Measurements from ENCODE around the gene LSM11.

The LSM11 gene

DNA sequence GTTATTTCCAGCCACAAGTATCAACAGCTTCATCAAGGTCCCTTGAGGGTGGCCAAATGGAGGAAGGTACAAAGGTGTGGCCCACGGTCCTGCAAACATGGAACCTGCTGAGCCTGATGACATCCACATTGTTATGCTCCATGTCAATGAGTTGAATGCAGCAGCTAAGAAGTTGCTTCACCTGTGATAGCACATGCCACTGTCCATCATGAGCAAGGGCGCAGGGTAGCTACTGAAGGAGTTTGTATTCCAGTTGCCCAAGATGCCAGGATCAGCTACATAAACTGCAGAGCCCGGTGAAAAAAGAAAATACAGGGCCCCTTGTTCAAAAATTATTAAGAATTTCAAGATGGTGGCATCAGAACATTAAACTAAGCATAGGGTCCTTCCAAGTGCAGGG, 24.2 kb downstream of the LSM11 start:
- DNase-seq (ENCODE audit: low read depth in 3 of 3): no peak

DNA sequence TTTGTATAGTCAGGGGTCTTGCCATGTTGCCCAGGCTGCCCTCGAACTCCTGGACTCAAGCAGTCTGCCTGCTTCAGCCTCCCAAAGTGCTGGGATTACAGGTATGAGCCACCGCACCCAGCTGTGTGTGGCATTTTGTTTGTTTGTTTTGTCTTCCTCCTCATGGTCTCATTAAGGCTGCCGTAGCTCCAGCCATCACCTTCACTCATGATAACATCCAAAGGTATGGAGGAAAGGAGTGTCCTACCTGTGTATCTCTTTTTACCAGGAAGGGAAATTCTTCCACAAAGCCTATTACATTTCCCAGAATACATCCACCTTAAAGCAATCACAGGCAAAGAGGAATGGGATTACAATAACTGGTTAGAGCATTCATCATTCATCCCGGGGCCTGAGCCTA, 27.2 kb downstream of the LSM11 start:
- DNase-seq (ENCODE audit: low read depth in 3 of 3): no peak

DNA sequence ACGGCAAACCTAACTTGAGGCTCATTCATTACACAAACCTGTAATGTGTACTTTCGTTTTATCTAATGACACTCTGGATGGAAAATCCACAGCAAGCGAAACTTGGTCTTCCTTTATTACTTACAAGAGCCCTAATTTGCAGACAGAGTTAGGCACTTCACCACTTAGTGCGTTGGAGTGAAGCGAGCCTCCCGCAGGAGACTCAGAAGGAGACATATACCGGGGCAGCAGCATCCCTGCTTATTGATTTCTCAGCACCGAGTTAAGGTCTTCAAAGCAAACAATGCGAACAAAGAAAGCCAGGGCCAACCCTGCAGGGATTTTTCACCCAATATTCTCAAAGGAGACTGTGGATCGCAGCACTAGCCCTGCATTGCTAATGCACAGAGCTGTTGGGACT, 28.6 kb downstream of the LSM11 start:
- no peak for DNase-seq (ENCODE audit: low read depth in 3 of 3)

DNA sequence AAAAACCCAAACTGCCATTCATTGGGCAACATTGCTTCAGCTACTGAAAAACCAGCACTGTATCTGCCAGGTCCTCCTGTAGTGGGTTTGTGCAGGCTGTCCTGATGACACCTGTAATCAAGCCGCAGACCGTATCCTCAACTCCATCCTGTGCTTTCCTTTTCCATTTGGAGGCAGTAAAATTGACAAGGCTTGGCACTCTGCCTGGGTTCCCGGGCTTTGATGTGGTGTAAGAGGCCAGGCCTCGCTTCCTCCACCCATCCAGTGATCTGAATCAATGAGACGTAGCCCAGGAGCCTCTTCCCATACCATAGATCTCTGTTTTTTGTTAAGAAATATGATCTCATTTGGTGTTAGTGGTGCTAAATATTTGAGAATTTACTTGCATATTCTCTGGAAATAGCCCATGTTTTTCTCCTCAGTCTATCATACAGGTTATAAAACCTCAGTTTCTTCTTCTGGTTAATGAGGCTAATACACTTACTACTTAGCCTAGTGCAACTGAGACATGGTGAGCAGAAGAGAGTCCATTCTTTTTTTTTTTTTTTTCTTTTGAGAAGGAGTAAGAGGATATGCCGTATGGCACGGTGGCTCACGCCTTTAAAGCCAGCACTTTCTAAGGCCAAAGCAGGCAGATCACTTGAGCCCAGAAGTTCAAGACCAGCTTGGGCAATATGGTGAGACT, 34.8 kb downstream of the LSM11 start:
- no peak for DNase-seq (ENCODE audit: low read depth in 3 of 3)

DNA sequence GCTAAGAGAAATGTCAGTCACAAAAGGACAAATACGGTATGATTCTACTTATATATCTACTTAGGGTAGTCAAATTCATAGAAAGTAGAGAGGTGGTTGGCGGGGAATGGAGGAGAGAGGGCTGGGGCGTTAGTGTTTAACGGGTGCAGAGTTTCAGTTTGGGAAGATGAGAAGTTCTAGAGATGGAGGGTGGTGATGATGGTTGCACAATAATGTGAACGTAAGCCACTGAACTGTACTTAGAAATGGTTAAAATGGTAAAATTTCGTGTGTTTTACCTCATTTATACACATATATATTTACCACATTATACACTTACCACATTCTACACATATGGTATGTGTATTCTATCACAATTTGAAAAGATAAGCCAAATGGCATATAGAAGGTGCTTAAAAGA, 35.7 kb downstream of the LSM11 start:
- no peak for DNase-seq (ENCODE audit: low read depth in 3 of 3)

DNA sequence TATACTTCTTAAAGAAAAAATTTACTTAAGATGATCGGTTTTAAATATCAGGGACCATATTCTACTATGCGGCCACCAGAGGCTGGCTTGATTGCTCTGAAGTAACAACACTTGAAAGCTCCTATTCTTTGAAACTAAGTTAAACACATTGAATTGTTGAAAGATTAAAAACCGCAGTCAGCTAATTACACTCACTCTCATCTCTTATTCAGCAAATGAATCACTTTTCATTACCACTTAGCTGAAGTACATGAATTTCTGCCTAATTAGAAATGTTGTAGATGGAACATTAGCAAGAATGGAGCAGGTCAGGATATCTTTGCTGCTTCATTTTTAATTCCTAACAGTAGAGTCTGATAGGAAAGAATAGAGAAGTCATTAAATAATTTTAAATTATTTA, 42.3 kb downstream of the LSM11 start:
- no peak for DNase-seq (ENCODE audit: low read depth in 3 of 3)

DNA sequence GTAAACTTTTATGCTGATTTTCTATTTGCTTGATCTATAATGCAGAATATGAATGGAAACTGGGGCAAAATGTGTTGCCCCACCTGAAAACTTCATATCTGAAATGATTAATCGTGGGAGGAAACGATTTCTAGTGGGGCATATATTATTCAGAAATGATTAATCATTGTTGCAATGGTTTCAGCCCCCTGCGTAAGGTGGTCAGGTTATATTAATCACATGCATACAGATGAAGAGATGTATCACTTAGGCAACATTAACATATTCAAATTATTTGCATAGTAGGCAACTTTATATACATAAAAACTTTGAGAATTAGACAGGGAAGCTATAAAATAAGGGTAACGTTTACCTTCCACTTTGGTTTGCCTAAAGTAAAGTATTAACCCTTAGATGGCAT, 49.8 kb downstream of the LSM11 start:
- no peak for DNase-seq (ENCODE audit: low read depth in 3 of 3)

DNA sequence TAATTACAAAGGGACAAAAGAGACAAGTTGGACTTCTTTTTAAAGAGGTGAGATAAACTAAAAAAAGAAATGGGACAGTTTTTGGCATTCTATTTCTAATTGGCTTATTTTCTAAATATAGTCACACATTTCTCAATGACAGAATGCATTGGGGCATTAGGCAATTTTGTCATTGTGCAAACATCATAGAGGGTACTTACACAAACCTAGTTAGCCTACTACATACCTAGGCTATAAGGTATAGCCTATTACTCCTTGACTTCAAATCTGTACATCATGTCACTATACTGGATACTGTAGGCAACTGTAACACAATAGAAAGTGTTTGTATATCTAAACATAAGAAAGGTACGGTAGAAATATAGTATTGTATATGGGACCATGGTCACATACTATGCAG, 56.1 kb downstream of the LSM11 start:
- DNase-seq (ENCODE audit: low read depth in 3 of 3): no peak

DNA sequence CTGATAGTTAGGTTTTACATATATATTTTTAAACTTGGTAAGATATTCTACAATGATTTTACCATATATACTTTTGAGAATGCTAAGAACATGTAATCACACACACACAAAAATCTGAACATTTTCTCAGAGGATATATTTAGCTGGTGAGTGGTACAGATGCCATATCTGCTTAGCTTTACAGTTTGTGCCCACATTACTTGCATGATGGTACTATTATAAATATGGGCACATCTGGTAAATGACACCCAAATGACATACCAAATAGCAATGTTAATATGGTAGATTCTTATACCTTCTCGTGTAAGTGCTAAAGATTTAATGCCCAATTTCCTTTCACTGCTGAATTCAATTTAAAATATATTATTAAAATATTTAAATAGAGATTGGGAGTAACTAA, 56.6 kb downstream of the LSM11 start:
- DNase-seq (ENCODE audit: low read depth in 3 of 3): no peak

DNA sequence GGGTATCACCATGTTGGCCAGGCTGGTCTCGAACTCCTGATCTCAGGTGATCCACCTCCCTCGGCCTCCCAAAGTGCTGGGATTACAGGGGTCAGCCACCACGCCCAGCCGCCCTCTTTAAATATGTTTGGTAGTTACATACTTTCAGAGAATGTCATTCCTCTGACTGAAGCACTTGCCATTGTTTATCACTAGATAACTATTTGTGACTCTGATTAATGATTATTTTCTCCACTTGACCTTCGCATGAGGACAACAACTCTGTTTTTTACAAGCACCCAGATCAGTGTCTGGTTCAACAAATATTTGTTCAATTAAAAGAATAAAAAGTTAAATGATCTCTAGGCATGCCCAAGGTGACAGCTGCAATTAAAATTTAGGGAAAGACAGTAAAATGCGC, 59.2 kb downstream of the LSM11 start:
- DNase-seq (ENCODE audit: low read depth in 3 of 3): no peak

DNA sequence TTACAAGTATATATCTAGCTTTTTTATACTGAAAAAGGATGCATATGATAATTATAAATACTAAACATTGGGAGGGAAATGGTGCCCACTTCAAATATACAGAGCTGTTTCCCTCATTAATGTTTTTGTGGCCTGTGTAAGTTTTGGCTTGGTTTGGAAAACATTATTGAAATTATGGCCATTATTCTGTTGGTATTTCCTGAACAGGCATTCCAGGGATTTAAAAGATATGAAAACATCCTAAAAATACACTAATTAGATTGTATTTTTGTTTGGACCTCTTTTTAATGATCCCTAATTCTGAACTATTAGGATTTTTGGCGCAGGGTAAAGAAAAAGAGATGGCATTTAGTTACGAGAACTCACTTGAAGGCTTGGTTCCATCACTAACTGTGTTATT, 64.5 kb downstream of the LSM11 start:
- DNase-seq (ENCODE audit: low read depth in 3 of 3): no peak

All from stimulated activated CD4-positive, alpha-beta T cell treated with anti-CD3 and anti-CD28 coated beads, TNF-alpha, amount 100 ng/mL, for 4 hours (primary cell).